ENCODE results near the gene FRY.
A peak's percentile ranks its signal among the peaks of the same experiment; 100 is the strongest.

The FRY gene

DNA sequence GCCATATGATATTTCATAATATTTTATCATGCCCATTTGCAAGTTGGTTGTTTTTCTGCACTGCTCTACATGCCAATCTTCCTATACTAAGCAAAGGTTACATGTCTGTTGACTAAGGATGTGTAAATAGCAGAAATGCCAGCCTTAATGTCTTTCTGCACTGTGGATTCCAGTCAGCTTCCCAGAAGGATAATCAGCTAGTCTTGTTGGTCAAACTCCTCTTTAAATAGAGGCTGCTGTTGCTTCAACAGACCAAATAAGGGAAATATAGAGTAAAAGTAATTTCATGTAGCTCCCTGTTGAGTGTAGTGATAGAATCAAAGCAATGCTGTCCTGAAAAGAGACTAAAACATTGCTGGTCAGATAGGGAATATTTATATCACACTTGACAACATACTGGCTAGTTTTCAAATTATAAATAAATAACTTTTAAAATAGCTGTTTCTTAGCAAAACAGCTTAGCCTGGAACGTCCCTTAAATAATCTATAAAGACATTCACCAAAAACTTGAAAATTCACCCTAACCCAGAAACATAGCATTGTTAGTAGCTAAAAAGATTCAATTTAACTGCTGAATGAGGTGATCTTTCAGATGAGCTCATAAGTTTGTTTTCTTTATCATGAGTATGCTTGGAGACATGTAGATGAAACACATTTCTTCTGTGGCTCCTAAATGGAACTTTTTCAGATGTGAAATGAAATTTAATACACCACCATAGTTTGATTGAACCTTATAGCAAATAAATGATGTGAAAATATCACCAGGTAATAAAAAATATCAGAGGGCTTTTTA lies 56.6 kb downstream of the FRY start:
- peak; percentile 62 for DNase-seq

DNA sequence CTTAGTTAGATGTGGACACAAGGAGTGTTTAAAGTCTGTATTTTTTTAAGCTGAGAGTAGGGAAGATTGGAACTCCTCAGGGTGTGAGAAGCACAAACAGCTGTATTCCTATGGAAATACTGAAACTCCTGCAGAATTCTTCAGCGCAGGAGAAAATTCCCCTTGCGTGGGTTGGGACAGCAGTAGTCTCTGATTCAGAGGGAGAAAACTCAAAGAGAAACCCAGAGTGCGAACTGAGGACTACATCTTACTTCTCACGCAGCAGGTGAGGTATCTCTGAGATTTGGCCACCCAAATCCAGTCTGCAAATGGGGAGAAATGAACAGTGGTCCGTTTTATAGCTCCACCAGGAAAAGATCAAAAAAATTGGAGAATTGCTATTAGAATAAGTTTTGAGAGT lies 60.9 kb downstream of the FRY start:
- no peak for DNase-seq

DNA sequence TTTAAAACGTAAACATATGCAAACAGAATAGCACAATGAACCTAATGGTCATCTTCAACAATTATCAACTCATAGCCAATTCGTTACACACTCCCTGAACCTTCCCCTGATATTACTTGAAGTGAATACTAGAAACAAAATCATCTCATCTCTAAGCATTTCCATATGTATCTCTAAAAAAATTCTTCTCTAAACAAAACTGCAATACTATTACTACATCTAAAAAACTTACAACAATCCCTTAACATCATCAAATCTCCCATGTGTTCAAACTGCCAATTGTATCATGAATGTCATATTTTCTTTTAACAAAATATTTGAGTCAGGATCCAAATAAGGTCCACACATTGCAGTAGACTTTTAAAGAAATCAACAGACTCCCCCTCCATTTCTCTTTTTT lies 61.4 kb downstream of the FRY start:
- DNase-seq, result no peak

DNA sequence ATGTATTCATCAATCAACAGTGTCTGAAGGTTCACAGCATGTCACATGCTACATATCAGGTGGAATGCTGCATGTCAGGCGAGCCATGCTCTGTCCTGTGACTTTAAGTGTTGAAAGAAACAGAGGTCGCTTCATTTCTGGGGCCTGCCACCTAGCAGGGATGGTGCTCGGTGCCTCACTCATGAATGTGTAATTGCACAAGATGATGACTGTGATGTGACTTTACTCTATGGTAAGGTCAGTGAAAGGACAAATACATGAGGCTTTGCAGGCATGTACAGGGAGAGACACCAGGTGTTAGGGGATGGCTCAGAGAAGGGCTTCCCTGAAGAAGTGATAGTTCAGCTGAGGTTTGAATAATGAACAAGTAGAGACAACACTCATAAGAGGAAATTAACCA lies 66.7 kb downstream of the FRY start:
- no peak for DNase-seq

DNA sequence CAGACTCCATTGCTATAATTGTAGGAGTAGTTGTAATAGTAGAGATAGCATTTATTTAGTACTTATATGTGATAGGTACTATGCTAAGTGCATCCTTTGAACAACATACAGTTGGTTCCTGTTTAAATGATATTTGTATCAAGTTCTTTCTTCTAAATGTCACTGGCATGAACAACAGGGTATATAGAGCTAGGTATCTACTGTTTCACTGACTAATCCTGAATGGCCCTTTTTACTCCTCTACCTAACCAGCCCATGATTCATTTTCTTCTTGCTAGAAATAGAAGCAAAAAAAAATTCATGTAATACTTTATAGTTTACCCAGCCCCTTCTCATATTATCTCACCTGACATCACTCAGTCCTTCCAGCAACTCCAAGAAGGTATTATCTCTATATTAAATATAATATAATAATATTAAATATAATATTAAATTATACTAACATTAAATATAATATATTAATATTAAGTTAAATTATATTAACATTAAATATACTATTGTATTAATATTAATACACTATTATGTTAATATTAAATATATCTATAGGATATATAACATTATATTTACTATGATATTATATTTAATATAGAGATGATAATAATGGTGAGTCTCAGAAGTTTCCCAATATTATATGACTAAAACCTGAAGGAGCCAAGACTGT lies 74.2 kb downstream of the FRY start:
- no peak for DNase-seq

DNA sequence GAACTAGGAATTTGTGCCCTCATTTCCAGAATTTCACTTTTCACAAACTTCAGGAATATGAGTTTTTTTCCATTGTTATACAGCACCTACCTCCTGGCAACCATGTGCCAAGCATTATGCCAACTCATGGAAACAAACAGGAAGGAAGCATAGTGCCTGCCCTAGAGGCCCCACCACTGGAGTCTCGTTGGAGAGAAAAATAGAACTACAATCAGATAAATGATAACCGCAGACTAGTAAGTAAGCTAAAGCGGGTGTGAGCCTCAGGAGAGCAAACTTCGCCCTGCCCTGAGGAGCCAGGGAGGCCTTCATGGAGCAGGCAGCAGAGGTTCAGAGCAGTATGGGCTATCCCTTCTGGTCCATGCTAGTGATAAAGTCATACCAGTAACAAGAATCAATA lies 75.9 kb downstream of the FRY start:
- DNase-seq, result no peak

DNA sequence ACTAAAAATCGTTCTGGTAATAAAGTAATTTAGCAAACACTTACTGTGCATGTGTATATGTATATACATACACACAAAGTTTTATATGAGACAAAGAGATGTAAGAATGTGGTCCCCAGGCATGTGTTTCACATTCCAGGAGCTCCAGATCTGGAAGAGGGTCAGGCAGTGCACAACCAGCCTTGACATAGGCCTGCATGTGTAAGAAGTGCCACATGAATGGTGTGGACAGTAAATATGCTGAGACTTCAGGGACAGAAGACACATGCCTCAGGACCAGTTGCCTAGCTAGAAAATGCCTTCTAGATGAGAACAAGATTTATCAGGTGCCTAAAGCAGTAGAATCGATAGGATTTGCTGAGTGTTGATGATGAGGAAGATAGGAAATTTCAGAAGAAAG lies 76.4 kb downstream of the FRY start:
- DNase-seq, result no peak

- DNase-seq, result no peak
Observed at GRCh38 chr13:32113532-32113931, 82.0 kb downstream of the FRY start.

DNA sequence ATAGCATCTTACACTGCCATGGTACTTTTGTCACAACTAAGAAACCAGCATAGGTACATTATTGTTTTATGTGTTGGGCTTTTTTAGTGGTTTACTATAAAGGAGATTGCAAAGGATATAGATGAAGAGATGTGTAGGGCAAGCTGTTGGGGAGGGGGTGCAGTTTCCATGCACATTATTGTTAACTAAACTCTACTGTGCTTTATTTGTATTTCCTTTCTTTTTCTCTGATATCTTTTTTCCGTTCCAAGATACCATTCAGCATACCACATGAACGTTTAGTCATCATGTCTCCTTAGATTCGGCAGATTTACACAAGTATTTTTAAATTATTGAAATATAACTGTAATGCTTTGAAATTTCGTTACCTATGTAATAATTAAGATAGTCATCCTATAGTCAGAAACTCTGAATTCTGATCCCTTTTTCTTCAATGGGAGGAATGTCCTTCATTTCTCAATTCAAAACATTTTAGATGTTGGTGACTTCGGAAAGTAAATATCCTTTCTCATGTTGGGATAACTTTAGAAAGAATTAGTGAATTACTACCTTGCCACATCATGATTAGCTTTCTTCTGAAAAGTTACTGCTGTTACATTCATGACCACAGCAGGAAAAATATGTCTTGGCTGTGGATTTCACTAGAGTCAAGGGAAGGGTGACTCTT lies 82.8 kb downstream of the FRY start:
- no peak for DNase-seq

- DNase-seq, result no peak
Observed at GRCh38 chr13:32115066-32115465, 83.5 kb downstream of the FRY start.

DNA sequence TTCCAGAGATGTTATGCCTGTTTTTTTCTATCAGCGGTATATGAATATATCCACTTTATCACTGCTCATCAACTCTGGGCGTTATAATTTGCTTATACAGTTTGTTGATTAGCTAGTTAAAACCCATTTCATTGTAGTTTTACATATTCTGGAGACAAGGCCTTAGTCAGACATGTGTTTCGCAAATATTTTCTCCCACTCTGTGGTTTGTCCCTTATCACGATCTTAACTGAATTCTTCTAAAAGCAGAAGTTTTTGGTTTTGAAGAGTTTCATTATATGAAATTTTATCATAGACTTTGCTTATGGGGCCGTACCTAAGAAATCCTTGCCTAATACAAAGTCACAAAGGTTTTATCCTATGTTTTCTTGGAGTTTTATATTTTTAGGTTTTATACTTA lies 84.6 kb downstream of the FRY start:
- no peak for DNase-seq

- peak; percentile 24 for DNase-seq
Observed at GRCh38 chr13:32117001-32117400, 85.4 kb downstream of the FRY start.

DNA sequence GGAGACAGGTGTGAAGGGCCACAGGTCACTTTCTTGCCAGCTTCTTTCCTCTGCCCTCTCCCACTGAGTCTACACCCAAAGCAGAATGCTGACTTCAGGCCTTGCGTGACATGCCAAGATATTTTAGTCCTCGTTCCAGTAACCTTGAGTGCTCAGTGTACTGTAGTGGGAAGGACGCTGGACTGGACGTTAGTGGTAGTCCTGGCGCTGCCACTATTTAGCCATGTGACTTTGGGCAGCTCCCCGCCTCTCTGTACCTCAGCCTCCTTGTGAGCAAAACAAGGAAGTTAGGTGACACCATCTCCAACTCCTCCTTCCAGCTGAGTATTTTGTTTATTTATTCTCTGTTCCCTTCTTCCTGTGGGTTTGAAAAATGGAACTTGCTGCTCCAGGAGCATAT lies 86.1 kb downstream of the FRY start:
- DNase-seq, result peak; percentile 72

DNA sequence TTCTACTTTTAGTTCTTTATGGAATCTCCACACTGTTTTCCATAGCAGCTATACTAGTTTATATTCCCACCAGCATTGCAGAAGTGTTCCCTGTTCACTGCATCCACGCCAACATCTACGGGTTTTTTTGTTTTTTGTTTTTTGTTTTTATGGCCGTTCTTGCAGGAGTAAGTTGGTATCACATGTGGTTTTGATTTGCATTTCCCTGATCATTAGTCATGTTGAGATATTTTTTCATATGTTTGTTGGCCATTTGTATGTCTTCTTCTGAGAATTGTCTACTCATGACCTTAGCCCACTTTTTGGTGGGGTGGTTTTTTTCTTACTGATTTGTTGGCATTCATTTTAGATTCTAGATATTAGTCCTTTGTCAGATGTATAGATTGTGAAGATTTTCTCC lies 89.7 kb downstream of the FRY start:
- DNase-seq, result no peak

DNA sequence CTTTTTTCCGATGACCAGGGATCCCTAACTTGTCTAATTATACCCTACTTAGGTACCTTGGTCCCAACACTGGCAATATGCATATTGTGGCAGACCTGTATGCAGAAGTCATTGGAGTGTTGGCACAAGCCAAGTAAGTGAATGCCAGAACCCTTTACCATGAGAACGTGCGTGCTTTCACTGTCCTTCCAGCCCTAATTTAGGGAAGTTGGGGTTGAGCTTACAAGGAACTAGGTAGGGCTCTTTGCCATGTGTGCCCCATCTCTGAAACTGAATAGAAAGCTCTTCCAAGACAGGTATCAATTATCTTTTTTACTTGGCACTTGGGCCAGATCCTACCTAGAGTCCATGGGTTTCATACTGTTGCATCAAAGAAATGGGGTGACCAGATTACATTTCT lies 93.2 kb downstream of the FRY start:
- DNase-seq, result no peak

DNA sequence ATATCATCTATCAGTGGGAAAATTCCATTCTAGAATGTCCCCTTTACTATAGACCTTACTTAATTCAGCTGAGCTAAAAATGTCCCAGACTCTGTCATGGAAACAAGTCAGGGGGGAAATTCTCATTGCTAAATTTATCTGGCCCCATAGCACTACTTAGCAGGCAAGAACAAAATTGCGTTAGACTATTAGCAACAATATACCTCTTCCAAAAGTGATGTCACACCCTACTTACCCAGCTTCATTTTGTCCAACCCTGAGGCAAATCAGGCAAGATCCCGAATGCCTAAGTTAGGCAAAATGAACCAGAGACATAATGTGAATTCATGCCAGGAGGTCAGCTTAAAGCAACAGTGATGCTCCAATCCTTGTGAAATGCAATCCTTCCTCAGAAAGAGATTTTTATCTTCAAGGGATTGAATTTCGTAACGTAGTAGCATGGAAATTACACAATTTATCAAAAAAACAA lies 93.7 kb downstream of the FRY start:
- DNase-seq, result no peak

- no peak for DNase-seq
Observed at GRCh38 chr13:32125751-32126150, 94.2 kb downstream of the FRY start.

- DNase-seq, result no peak
Observed at GRCh38 chr13:32126278-32126677, 94.7 kb downstream of the FRY start.

- DNase-seq, result no peak
Observed at GRCh38 chr13:32126756-32127155, 95.2 kb downstream of the FRY start.

- DNase-seq, result no peak
Observed at GRCh38 chr13:32127691-32128090, 96.1 kb downstream of the FRY start.

- DNase-seq, result no peak
Observed at GRCh38 chr13:32134241-32135055, 102.9 kb downstream of the FRY start.

- DNase-seq, result no peak
Observed at GRCh38 chr13:32135056-32135390, 103.4 kb downstream of the FRY start.

- no peak for DNase-seq
Observed at GRCh38 chr13:32135655-32136054, 104.1 kb downstream of the FRY start.

Data from NCI-H69 (cell line).